ENCODE measurements around the gene TBX5. TPM values are rescaled to one million over a fixed set of nuclear protein-coding genes. Genes with fewer than 3 reads are reported as not detected.

Gene TBX5
- polyA plus RNA-seq (ENCODE audit: insufficient read length in 4 of 4), result under 1 TPM in 1 of 4 donors, not detected in 3; 0.04 TPM

DNA sequence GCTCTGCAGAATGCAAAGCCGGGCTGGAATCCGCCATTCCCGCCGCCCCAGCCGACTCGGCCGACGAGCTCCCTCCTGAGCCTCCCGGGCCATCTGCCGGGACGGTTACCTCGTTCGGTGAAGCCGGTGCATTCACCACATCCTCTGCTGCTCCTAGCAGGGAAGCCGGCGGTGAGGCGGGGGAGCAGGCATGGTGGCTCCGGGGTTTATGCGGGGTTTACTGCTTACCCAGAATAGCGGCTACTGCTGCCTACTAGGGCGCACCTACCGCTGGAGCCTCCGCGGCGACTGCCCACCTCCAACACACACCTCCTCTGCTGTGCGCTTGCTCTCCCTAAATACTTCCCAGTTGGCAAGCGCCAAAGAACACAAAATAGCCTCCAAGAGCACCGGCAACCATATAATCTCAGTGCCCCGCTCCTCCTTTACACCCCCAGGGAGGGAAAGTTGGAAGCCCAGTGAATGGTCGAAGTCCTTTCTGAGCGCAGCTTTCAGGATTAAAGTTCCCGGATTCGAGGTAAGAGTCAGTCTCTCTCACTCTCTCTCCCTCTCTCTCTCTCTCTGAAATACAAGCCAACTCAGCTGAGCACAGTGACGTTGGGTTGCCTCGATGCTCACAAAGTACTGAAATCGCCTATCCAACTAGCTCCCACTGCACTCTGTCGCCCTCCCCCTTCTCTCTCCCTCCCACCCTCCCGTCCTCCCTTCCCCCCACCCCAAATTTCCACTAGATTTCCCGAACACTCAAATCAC is at the start of gene TBX5:
Gene TBX5 (minus strand): TSS at position 626 of the 753 bp plus-strand sequence. CDS start 2,246 bp downstream, outside the sequence.
- no peak for DNase-seq (ENCODE audit: low read depth in 4 of 4, low spot score in 2 of 4)

DNA sequence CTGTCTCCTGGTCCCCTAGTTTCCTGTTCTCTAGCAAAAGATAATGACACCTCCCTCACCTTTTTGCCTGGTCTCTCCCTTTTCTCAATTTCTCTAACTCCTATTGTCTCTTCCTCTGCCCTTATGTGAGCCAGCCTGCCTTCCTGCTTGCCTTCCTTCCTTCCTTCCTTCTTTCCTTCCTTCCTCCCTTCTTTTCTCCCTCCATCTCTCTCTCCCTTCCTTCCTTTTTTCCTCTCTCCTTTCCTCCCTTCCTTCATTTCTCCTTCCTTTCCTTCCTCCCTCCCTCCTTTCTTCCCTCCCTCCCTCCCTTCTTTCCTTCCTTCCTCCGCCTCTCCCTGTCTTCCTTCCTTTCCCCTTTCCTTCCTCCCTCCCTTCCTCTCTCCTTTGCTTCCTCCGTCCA is 45.7 kb upstream of the TBX5 start:
- no peak for DNase-seq (ENCODE audit: low read depth in 4 of 4, low spot score in 2 of 4)

GRCh38 chr12:114450515-114451300 is 44.8 kb upstream of the TBX5 start:
- DNase-seq (ENCODE audit: low read depth in 4 of 4, low spot score in 2 of 4), result no peak

DNA sequence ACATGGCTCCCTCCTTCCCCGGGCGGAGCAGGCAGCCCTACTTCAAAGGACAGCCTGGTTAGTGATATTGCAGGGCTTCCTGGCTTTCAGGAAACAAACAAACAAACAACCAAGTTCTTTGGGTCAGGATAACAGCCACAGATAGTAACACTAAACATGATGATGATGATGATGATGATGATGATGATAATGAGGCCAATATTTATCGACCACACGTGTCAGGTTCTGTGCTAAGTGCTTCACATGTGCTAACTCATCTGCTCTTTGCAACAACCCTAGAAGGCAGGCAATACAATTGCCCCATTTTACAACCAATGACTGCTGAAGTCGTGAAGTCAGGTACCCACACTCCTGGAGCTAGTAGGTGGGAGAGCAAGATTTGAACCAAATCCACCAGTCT is 44.1 kb upstream of the TBX5 start:
- DNase-seq (ENCODE audit: low read depth in 4 of 4, low spot score in 2 of 4), result no peak

GRCh38 chr12:114448618-114448933 is 42.6 kb upstream of the TBX5 start:
- DNase-seq (ENCODE audit: low read depth in 4 of 4, low spot score in 2 of 4), result no peak

DNA sequence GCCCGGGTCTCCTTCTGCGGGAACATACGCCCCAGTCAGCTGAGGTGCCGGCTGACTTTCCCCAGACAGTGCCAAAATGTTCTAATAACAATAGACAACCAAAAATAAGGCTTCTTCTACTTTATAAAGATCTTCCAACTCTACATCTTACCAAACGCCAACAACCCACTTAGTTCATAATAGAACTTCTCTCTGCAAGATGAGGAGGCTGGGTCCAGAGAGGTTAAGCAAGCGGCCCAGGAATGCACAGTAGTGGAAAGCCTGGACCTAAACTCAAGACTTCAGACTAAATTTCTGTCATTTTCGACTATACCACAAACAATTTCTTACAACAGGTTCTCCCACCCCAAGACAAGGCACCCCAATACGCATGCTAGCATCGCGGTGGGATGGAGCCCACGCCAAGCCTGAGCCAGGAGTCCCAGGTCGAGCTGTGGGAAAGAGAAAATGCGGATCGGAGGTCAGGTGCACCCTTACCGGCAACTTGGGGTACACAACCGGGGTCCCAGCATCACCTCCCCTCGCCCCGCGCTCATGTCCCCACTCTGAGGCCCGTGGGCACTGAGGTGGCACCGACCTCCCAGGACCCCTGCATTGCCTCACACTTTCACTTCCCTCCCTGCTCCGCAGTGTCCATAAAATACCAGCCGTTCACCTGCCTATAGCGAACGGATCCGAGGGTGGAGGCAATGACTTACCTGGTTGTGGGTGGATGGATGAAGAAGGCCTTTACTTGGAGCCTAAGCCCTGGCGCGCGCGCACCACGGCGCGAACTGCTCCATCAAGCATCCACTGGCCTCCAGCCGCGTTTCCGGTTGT is 42.1 kb upstream of the TBX5 start:
- no peak for DNase-seq (ENCODE audit: low read depth in 4 of 4, low spot score in 2 of 4)

DNA sequence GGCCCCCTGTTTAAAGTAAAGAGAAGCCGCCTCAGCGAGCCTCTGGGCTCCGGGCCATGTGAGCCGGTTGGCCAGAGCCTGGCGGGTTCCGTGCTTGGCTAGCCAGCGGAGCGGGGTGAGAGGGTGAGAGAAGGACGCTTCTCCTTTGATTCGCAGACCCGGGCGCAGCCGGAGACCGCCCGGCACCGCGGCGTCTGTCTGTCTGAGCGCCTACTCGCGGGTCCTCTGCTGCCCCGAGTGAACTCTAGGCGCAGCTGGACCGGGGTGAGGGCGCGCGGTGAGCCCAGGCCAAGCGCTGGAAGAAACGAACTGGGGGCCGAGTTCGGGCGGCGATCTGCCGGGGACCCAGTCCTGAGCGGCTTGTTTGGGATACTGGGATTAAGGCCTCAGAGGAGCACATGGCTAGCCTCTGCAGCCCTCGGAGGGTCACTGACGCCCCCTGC is 41.4 kb upstream of the TBX5 start:
- DNase-seq (ENCODE audit: low read depth in 4 of 4, low spot score in 2 of 4), result no peak

DNA sequence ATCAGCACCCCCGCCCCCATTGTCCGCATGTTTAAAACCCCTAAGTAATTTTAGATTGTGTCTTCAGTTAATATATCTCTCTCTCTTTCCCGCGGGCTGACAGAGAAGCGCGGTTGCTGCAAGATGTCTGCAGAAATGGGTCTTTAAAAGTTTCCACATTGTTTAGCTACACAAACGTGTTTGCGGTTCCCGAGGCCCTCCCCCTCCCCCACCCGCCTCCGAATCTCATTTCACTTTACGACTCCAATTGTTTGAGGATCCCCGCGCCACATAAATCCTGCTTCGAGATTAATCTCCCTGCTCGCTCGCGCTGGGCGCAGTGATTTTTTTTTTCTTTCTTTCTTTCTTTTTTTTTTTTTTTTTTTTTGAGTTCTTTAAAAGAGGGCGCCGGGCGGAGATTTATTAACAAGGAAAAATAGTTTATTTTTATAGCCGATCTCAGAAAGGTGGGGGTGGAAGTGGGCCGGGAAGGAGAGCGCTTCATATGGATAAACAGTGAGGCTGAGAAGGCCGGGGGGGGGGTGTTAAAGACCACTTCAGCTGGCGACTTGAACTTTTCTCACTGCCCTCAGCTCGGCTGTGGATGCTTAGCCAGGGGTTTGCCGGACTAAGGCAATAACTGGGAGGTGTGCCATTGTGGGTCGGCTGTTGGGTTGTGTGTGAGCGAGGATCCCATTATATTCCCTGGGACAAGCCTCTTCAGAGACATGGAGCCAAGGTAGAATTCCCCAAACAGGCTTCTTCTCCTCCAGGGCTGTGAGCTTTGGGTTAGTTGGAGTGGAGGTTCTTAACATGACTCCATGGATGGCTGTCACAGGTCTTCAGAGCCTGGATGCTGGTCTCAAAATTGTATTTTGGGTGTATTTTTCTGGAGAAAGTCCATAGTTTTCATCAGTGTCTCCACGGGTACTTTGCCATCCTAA is 39.7 kb upstream of the TBX5 start:
- DNase-seq (ENCODE audit: low read depth in 4 of 4, low spot score in 2 of 4), result no peak

- DNase-seq (ENCODE audit: low read depth in 4 of 4, low spot score in 2 of 4), result no peak
Observed at GRCh38 chr12:114444422-114445279, 38.7 kb upstream of the TBX5 start.

DNA sequence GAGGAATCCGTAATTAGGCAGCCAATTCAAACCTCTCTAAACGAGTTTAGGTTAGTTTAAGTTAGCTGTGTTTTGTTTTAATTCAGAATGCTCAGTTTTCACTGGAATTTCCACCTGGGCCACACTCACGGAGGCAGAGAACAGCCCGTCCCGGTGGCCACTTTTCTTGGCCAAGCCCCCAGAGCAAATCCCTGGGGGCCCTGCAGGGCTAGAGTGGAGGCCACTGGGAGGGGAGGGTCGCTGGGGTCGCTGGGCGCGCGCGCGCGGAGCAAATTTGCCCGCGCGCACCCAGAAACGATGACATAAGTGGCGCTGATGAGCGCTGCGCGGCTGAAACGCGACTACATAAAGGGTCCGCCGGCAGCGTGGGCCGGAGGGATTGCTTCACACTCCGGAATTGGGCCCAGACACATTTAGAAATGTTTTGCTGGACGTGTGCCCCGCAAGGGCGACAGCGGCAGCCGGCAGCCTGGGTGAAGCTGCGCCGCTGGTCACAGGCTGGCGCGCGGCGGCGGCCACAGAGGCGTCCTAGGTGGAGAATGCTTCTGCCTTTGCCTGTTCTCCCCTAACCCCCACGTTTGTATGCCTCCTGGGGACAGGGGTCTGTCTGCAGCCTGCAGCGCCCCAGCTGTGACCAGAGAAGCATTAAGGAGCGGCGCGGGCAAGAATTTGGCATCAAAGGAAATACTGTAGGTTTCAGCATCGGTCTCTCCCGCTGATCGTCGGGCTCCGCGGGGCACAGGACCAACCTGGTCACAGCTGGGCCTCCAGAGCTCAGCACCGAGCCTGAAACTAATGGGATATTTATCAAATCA is 37.9 kb upstream of the TBX5 start:
- DNase-seq (ENCODE audit: low read depth in 4 of 4, low spot score in 2 of 4), result no peak

GRCh38 chr12:114442578-114442977 is 36.6 kb upstream of the TBX5 start:
- DNase-seq (ENCODE audit: low read depth in 4 of 4, low spot score in 2 of 4), result no peak

- DNase-seq (ENCODE audit: low read depth in 4 of 4, low spot score in 2 of 4), result no peak
Observed at GRCh38 chr12:114441545-114441944, 35.6 kb upstream of the TBX5 start.

DNA sequence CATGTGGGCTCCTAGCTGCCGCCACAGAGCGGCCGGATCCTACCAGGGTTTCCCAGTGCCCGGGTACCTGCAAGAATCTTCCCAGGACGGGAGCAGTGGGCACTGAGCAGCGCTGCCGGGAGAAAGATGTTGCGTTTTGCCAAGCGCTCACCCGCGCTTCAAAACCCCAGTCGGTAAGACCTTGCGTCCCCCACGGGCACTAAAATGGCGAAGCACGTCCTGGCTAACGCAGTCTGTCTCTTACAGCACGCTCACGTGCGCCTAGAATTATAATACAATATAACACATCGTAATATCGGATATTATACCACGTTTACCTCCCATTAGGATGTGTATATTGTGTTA is 35.1 kb upstream of the TBX5 start:
- DNase-seq (ENCODE audit: low read depth in 4 of 4, low spot score in 2 of 4), result no peak

DNA sequence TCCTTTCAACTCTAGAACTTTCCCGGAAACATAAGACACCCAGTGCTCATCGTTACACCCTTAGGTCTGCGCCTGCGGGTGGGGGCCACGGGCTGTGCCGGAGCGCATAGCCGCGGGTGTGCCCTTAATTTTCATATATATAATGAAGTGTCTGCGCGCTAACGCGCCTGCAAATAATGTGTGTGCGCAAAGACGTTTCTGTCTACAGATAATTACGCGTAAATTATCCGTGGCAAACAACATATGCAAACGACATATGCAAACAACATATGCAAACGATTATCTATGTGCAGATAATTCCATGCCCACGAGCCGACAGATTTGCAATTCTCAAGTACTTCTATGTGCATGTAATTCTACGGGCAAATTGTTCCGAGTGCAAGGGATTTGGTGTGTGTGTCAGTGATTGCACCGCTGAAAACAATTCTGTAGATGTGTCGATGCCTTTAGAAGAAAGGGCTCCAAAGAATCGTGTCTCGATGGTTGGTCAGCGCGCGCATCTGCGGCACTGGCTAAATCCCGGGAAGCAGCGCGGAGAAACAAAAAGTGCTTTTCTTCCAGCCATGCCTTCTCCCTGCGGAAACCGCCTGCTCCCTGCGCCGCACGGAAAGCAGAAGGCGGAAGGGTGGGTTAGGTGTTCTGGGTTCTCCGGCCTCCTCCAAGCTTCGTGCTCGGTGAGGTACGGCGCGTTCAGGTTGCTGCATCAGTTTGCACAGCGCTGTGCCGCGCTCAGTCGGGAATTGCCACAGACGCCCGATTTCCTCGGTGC is 34.5 kb upstream of the TBX5 start:
- no peak for DNase-seq (ENCODE audit: low read depth in 4 of 4, low spot score in 2 of 4)

DNA sequence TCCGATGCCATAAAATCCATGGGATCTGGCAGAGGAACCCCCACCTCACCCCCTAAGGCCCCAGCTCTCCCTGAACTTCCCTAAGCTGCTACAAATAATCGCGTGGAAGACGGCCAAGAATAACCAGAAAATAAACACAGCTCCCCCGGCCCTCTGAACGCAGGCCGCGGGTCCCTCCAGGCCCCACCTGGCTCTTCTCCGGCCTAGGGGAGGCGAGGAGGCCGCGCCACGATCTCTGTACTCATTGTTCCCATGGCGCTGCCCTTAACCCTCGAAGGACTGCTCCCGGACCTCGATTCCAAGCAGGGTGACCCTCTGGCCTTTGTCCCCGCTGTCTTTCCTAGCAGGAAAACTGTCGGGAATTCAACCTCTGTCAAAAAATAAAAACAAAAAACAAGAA is 33.9 kb upstream of the TBX5 start:
- no peak for DNase-seq (ENCODE audit: low read depth in 4 of 4, low spot score in 2 of 4)

GRCh38 chr12:114439261-114439683 is 33.3 kb upstream of the TBX5 start:
- DNase-seq (ENCODE audit: low read depth in 4 of 4, low spot score in 2 of 4), result no peak

DNA sequence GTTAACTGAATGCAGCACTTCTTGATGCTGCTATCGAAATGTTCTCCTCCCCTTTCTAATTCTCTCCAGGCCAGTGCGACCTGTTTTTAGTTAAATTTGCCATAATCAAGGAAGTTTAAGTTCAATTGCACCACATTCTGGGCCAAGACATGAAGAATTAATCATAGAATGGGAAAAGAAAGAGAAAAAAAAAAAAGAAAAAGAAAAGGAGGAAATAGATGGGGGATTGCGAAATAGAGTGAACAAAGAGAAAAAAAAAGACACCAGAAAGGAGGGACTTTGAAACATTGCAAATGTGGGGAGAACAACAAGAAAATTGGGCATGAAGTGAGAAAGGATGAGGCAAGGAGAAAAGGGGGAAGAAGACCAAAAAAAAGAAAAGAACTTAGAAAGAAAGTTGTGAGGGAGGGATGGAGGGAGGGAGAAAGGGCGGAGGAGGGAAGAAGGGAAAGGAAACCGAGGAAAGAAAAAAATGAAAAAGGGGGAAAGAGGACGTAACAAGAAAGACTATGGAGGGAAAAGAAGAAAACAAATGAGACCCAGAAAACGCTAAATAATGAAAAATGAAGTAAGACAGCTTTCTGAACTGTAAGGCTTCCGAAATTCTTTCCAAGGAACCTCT is 32.8 kb upstream of the TBX5 start:
- no peak for DNase-seq (ENCODE audit: low read depth in 4 of 4, low spot score in 2 of 4)
